EL (cell line): ENCODE results near the gene NME7.

ENCODE experiments used
- DNase-seq: peaks from one replicate; pipeline ENCODE4 v3.0.0-alpha.2; 2016

Gene NME7

DNA sequence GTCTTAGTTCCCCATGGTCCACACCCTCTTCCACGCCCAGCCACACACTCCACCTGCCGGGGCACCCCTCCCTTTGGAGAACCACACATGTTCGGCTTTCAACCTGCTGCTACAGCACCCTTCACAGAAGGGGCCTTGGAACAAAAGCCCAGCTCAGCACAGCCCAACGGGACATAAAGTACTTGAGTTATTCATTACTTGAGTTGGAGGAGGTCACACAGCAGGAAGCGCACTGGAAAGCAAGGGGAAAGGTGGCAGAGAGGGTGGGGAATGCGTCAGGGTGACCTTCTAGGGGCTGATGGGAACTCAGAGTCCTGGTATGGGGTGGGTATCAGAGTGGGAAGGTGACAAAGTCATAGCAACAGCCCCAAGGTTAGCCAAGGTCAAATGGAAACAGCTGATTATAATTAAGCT is 264.1 kb downstream of the NME7 start:
- DNase-seq = no peak

DNA sequence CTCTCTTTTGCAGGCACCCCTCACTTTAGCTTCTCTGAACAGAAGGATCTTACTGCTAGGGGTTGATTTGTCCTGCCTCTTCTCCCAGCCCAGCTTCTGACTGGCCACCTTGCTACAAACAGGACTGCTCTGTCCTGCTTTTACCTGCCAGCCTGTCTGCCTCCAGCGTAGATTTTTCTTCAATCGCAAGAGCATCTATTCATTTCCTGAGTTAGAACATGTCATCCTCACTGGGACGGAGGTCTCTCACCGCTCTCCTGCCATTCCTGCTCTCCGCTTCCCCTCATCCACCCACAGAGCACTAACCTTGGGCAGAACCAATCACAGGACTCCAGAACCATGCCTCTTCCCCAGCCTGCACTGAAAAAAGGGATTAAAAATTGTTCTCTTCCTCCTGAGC is 264.6 kb downstream of the NME7 start:
- DNase-seq = no peak

DNA sequence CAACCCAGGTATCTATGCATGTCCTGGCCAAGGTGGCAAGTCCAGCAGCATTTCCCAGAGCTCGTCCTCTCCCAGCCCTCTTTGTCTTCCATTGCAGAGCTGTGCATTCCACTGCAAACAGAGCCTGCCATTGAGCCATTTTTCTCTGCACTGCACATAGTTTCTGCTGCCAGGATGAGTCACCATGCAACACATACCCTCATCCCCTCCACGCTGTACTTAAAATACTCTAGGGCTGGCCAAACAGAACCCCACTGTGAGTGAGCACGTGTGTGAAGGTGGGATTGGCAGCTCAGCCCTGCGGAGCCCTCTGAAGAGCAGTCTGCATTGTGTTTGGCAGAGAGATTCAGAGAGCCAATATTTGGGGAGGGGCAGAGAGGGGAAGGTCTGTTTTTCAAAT is 265.0 kb downstream of the NME7 start:
- peak; percentile 76 for DNase-seq

DNA sequence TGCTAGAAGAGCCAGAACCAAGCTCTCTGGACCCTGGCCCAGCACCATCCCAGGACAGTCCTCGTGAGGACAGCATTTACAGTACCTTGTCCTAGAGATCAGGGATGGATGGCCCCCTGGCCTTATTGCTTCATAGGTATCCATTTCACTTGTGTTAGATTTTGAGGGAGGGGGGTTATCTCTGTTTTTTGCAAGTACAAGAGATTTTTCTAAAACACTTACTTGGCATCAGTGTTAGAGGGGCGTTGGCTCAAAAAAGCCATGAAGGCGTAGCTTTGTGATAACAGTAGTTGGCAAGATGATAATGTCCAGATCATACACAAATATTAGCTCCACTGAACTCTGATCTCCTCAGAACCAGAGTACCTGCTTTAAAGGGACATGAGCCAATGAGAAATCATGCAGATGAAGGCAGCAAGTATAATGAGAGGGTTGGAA is 266.9 kb downstream of the NME7 start:
- DNase-seq = no peak

DNA sequence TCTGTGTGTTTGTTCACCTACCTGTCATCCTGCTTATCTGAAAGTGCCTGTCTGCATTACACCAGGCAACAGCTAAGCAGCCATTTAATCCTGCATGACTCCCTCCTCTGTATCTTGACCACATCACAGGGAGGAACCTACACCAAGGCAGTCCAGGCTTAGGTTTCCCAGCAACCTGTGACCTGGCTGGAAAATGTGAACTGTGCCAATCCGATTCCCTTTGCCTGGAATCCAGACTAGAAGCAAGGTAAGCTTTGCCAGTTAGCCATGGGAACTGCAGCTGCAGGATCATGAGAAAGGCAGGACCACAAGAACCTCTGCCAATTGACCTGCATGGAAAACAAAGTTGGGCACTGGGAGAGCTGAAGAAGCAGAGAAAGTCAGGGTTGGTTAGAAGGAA is 267.4 kb downstream of the NME7 start:
- DNase-seq = no peak

DNA sequence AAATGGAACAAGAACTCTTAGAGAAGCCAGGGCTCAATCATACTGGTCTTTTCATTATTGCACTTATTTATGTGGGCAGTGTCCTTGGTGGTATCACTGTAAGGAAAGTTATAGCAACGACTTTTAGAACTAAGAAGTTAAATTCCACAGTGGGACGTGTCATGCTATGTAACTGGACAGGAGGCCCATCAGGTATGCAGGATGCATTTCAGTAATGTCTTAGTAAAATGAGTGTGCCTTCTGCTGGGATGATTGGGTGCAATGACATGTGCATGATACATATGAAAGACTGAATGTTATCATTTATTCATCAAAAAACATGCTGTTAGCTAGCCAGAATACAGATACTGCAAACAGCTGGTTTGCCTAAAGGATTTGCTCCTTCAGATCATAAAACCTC is 268.0 kb downstream of the NME7 start:
- DNase-seq = no peak

DNA sequence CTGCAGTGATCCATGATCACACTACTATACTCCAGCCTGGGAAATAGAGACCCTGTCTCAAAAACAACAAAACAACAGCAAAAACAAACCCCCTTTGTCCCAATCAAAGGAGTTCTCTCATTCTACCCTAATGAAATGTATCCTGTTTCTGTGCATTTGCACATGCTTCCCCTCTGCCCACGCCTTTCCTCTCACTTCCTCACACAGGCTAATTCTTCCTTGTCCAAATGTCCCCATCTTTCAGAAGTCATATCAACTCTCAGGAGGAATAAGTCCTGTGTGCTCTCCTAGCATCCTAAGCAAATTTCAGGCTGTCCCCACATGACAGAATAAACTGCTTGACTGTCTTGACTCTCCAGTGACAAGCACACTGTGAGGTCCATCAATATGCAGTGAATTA is 269.2 kb downstream of the NME7 start:
- DNase-seq = no peak

DNA sequence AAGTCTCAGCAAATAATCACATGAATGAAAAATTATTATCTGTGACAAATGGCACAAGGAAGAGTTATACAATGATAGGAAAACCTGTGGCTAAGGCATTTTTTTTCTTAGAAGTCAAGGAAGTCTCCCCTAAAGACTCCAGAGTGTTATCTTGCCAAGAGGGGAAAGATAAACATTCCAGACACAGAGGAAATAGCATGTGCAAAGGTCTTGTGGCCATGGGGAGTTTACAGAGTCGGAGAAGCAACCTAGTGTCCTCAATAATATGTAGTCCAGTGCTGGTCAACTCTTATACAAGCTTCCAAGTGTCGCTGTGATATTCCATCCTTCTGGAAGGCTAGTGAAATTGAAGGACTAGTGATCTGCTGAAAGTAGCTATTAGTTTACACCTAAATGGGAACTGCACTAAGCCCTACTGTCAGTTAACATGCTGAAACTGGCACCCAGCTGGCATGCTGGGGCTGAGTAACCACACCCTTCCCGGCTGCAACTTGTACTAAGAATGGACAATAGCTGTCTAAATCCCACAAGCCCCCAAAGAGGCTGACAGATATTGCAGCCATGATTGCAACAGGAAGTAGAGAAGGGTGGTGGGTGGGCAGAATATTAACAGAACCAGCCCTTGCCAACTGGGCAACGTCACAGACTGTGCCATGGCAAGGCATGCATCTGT is 272.6 kb downstream of the NME7 start:
- no peak for DNase-seq

DNA sequence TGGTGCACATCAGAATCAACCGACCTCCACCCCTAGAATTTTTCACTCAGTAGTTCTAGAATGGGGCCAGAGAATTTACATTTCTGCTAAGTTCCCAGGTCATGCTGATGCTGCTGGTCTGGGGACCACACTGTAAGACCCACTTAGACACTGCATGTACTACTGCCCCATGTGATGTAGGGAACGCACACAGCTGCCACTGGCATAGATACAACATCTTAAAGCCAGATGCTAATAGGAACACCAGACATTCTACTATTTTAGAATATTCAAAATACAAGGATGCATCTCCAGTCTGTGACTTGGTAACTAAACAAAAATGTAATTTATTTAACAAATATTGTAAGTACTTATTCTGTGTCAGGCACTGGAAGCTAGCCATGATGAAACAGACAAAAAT is 275.2 kb downstream of the NME7 start:
- DNase-seq = no peak

DNA sequence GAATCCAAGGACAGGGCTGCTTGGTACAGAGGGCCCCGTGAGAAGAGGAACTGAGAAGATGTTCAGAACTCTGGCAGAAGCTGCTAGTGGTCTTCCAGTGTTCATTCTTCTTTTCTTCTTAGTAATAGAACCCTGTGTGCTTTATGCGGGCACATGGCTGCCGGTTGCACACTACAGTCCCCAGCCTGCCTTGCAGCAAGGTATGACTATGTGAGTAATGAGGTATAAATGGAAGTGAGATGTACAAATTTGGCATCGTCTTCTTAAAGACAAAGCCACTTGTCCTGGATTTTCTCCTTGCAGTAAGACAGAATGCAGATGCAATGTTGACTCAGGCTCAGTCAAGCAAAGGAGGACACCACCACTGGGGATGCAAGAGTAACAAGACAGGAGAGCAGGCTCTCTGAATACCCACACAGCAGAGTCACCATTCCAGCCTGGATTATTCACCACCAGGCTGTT is 276.1 kb downstream of the NME7 start:
- DNase-seq = no peak

DNA sequence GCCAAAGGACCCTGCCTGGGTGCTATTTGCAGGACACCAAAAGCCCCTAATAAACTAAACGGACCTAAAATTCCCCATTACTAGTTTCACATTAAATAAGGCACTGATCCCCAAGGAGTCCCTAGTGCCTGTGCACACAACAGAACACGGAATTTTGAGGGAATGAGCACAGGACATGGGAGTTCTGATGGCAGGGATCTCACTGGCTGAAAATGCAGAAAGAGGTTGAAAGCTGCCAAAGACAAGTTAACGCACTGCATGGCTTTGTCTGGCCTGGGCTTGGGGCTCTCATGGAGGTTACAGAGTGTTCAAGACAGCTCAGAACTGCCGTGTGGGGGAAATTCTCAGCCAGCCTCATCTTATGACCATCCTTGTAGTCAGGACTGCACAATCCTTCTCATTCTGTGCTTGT is 276.7 kb downstream of the NME7 start:
- DNase-seq = no peak

DNA sequence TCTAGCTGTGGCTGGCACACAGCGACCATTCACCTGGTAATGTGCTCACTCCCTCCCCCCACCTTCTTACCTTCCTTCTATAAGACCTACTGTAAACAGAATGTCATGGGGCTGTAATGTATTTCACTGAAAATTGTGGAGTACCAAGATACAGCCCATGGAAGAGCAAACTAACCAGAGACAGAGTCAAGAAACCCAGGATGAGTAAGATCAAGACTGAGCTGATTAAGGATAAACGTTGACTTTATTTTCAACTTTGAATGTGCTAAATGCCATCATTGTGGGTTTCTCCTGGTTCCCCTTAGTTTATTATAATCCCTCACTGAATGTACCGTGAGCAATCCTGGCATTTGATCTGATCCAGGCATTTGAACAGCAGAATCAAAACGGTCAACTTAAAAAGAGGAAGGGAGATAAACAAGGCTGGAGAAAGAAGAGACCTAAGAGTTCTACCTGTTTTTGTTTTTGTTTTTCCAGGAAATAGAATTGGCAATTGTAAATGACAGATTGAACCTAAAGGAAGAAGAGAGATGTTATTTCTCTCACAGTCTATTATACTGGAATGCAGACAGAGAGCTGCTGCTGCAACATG is 277.2 kb downstream of the NME7 start:
- no peak for DNase-seq

DNA sequence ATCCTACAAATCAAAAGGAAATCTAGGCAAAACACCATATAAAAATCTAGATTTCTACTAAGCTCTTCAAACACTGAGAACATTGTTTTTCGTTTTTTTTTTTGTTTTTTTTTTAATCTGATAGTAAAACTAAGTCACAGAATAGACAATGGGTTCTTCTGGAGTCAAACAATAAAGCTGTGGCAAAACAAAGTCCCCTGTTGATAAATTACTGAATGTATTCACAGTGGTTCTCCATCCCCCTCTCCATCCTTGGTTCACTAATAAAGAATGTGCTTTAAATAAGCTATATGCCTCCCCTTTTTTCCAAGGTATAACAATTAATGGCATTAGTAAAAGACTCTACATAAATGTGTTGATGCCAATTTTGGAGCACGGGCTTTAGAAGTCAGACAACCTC is 277.8 kb downstream of the NME7 start:
- no peak for DNase-seq

DNA sequence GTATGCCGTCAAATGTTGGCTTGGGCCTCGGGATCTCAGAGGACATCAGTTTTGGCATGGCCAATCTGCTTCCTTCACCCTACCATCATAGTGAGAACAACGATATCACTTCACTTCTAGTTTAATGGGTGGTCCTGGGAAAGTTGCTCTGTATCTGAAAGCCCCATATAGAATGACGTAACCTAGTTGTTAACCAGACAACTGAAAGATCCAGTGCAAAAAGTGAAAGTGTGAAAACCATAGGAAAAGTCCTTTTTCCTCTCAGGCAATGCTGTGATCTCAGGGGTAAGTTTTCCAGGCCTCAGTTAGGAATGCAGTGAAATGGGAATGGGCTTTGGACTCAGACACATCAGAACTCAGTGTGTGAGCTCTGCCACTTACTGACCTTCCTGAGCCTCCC is 279.7 kb downstream of the NME7 start:
- no peak for DNase-seq

DNA sequence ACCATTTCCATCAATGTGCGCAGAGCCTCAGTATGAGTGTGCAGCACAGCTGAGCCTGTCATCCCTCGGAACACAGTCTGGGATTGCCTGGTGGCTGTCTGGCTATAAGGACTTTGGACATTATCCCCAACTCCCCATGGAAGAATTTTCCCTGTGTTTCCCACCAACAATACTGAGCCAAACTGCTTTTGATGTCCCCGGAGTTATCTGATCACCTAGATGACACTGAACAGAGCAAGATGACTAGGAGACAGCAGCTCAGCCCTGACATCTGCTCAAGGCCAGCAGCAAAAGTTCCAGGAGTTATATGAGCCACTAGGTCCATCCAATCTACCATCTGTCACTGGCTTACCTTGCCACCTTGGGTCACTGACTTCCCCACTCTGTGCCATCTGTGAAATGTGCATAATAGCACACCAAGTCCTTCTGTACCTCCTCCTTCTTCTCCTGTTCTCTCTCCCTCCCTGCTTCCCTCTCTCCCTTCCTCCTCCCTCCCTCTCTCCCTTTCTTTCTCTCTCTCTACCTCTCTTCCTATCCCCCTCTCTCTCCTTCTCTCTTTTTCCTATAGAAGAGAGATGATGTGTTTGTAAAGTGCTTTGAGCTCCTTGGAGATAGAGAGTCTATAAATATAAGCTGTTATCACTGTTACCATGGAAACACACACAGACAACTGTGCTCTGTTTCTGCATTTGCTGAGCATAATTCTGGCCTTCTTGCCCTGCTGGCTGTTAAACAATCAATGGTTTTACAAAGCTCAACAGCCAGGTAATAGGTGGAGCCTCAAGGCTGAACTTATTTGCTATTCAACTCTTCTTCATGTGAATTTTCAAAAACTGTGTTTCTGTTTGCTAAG is 280.8 kb downstream of the NME7 start:
- DNase-seq = no peak

DNA sequence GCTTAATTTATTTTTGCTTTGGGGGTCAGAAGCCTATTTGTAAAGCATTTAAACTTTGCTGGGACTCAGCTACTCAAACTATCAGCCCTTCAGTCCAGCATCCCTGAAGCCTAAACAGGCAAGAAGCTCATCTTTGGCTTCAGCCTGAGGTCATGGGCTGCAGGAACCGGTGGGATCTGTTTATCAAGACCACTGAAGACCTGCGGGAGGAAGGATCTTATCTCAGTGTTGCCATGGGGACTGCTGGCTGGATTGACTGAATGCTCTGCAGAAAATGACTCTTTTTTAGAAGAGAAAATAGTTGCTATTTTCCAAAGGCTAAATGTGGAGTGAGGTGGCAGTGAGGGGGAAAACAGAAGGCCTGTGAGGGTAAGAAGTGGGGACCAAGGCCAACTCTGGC is 281.7 kb downstream of the NME7 start:
- DNase-seq = no peak
